Measurements from ENCODE around the gene UBE3B.

The UBE3B gene

GRCh38 chr12:109450980-109451379 lies 26.5 kb upstream of the UBE3B start:
- WGBS, 2 experiments (ENCODE audit: insufficient coverage in 2 of 2) = 87 to 89% methylated on average over 3 to 4 of the region's 4 CpGs
- Histone ChIP-seq H3K36me3 (ENCODE audit: control insufficient read depth, insufficient read depth, low read length) (peaks cover 98% of the 10 kb centered on the region), H3K4me1 (ENCODE audit: control insufficient read depth, insufficient read depth, low read length, poor library complexity, severe bottlenecking) (no peaks in the 10 kb centered on the region), H3K4me3 (ENCODE audit: extremely low read depth, insufficient read depth, low read length, poor library complexity, severe bottlenecking) (no peak overlapping the region), H3K9me3 (ENCODE audit: control insufficient read depth, low read length) (no peaks in the 10 kb centered on the region), H3K27ac (ENCODE audit: low read depth, low read length, severe bottlenecking) (no peak overlapping the region)

DNA sequence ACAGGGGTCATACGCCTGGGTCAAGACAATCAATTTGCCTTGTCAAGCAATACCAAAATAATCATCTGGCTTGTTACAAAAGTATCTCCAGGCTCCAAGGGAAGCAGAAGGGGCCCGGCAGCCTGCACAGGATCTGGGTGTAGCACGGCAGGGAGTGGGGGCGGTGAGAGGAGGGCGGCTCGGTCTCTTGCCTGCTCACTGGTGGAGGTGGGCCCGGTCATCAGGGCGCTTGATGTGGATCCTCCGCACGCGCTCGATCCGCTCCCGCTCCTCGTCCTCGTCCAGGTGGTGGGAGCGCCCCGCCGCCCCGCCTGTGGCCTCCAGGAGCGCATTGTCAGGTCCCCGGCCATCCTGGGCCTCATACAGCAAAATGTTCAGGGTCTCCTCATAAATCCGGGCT lies 26.0 kb upstream of the UBE3B start:
- no peak overlapping the region for H3K4me3 ChIP-seq (ENCODE audit: extremely low read depth, insufficient read depth, low read length, poor library complexity, severe bottlenecking)
- H3K27ac ChIP-seq (ENCODE audit: low read depth, low read length, severe bottlenecking) = no peak overlapping the region
- WGBS, 2 experiments (ENCODE audit: insufficient coverage in 2 of 2) = 94% methylated on average over 22 of the region's 23 CpGs
- H3K4me1 ChIP-seq (ENCODE audit: control insufficient read depth, insufficient read depth, low read length, poor library complexity, severe bottlenecking) = no peaks in the 10 kb centered on the region
- no peaks in the 10 kb centered on the region for H3K9me3 ChIP-seq (ENCODE audit: control insufficient read depth, low read length)
- peaks cover 98% of the 10 kb centered on the region for H3K36me3 ChIP-seq (ENCODE audit: control insufficient read depth, insufficient read depth, low read length)

DNA sequence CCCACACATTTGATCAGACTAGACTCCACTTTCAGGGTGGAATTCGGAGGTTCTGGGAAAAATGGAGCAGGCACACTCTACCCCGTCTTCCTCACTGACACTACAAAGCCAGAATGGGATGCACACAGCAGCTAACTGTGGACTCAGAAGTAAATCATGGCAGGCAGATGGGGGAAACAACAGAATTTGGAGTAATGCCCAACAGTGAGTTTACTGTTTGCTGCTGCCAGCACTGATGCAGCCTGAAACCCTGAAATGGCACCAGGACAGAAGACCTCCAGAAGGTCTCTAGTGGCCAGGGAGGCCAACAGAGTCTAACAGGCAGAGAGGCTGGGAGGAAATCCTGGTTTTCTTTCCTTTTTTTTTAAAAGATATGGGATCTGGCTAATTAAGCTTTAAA lies 24.9 kb upstream of the UBE3B start:
- Histone ChIP-seq H3K36me3 (ENCODE audit: control insufficient read depth, insufficient read depth, low read length) (peaks cover 99% of the 10 kb centered on the region), H3K4me3 (ENCODE audit: extremely low read depth, insufficient read depth, low read length, poor library complexity, severe bottlenecking) (no peak overlapping the region), H3K4me1 (ENCODE audit: control insufficient read depth, insufficient read depth, low read length, poor library complexity, severe bottlenecking) (no peaks in the 10 kb centered on the region), H3K27ac (ENCODE audit: low read depth, low read length, severe bottlenecking) (no peak overlapping the region), H3K9me3 (ENCODE audit: control insufficient read depth, low read length) (no peaks in the 10 kb centered on the region)
- WGBS, 2 experiments (ENCODE audit: insufficient coverage in 2 of 2) = 100% methylated on average over 2 of the region's 2 CpGs

GRCh38 chr12:109455706-109456105 lies 21.7 kb upstream of the UBE3B start:
- 71 to 100% methylated on average over 1 of the region's 1 CpG for WGBS, 2 experiments (ENCODE audit: insufficient coverage in 2 of 2)
- peaks cover 91% of the 10 kb centered on the region for H3K36me3 ChIP-seq (ENCODE audit: control insufficient read depth, insufficient read depth, low read length)
- no peak overlapping the region for H3K27ac ChIP-seq (ENCODE audit: low read depth, low read length, severe bottlenecking)
- H3K9me3 ChIP-seq (ENCODE audit: control insufficient read depth, low read length) = no peaks in the 10 kb centered on the region
- peaks cover 30% of the 10 kb centered on the region for H3K4me1 ChIP-seq (ENCODE audit: control insufficient read depth, insufficient read depth, low read length, poor library complexity, severe bottlenecking)
- H3K4me3 ChIP-seq (ENCODE audit: extremely low read depth, insufficient read depth, low read length, poor library complexity, severe bottlenecking) = no peak overlapping the region

DNA sequence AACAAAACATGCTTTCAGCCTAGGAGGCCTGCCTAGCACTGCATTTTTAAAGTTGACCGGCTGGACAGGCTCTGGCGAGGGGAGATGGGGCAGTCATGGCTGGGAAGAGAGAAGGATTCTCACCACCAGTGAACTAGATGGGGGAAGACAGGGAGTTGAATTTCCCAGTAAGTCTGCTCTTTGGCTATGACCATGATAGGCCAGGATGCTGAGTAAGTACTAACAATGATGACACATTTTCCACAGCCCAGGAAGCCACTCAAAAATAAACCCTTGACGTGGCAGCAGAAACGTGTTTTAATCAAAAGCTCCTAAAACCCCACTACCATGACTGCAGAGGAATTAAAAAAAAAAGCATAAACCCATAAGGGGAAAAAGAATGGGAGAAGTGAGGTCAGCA lies 19.3 kb upstream of the UBE3B start:
- Histone ChIP-seq H3K9me3 (ENCODE audit: control insufficient read depth, low read length) (no peaks in the 10 kb centered on the region), H3K4me3 (ENCODE audit: extremely low read depth, insufficient read depth, low read length, poor library complexity, severe bottlenecking) (no peak overlapping the region), H3K4me1 (ENCODE audit: control insufficient read depth, insufficient read depth, low read length, poor library complexity, severe bottlenecking) (peaks cover 53% of the 10 kb centered on the region), H3K27ac (ENCODE audit: low read depth, low read length, severe bottlenecking) (peak overlapping the region; percentile 99), H3K36me3 (ENCODE audit: control insufficient read depth, insufficient read depth, low read length) (peaks cover 75% of the 10 kb centered on the region)
- WGBS, 2 experiments (ENCODE audit: insufficient coverage in 2 of 2) = 51 to 79% methylated on average over 2 of the region's 4 CpGs

- peaks cover 68% of the 10 kb centered on the region for H3K36me3 ChIP-seq (ENCODE audit: control insufficient read depth, insufficient read depth, low read length)
- H3K4me3 ChIP-seq (ENCODE audit: extremely low read depth, insufficient read depth, low read length, poor library complexity, severe bottlenecking) = no peak overlapping the region
- H3K9me3 ChIP-seq (ENCODE audit: control insufficient read depth, low read length) = no peaks in the 10 kb centered on the region
- H3K27ac ChIP-seq (ENCODE audit: low read depth, low read length, severe bottlenecking) = peak overlapping the region; percentile 99
- 20 to 21% methylated on average over 5 to 6 of the region's 6 CpGs for WGBS, 2 experiments (ENCODE audit: insufficient coverage in 2 of 2)
- H3K4me1 ChIP-seq (ENCODE audit: control insufficient read depth, insufficient read depth, low read length, poor library complexity, severe bottlenecking) = peaks cover 58% of the 10 kb centered on the region
Observed at GRCh38 chr12:109458771-109459208, 18.6 kb upstream of the UBE3B start.

DNA sequence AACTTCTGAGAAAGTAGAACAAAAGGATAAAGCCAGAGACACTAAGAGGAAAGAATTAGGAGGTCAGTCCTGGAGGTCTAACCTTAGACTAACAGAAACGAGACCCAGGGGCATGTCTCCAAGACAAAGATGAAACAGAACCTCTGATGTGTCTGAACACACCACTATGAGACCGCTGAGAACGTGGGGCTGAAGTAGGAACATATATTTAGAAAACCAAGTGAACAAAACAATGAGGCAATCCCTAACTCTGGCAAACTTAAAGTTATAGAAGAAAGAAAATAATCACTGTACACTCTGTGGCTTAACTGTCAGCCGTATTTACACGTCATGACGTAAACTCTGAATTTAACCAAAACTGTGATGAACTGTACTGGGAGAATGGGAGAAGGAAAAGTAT lies 18.2 kb upstream of the UBE3B start:
- H3K4me3 ChIP-seq (ENCODE audit: extremely low read depth, insufficient read depth, low read length, poor library complexity, severe bottlenecking) = no peak overlapping the region
- 73 to 88% methylated on average over 4 of the region's 6 CpGs for WGBS, 2 experiments (ENCODE audit: insufficient coverage in 2 of 2)
- peaks cover 63% of the 10 kb centered on the region for H3K4me1 ChIP-seq (ENCODE audit: control insufficient read depth, insufficient read depth, low read length, poor library complexity, severe bottlenecking)

DNA sequence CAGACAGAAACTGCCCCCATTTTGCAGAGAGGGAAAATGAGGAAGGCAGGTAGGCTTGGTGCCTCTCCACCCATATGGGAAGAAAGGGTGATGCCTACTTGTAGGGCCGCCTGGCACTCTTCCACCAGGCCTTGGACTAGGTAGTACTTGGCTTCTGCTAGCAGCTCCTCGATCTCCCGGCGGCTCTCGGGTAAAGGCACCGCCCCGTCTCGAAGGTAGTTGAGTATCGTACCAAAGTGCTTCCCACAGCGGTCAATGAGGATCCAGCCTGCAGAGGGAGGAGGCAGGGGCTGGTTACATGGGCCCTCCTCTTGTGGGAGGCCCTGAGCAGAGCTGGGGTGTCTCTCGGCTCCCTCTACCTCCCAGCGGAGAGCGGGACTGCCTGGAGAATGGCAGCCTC lies 16.9 kb upstream of the UBE3B start:
- H3K9me3 ChIP-seq (ENCODE audit: control insufficient read depth, low read length) = no peaks in the 10 kb centered on the region
- peak overlapping the region; percentile 99 for H3K27ac ChIP-seq (ENCODE audit: low read depth, low read length, severe bottlenecking)
- WGBS, 2 experiments (ENCODE audit: insufficient coverage in 2 of 2) = 84 to 98% methylated on average over 8 to 13 of the region's 13 CpGs
- peaks cover 76% of the 10 kb centered on the region for H3K4me1 ChIP-seq (ENCODE audit: control insufficient read depth, insufficient read depth, low read length, poor library complexity, severe bottlenecking)
- H3K36me3 ChIP-seq (ENCODE audit: control insufficient read depth, insufficient read depth, low read length) = peaks cover 59% of the 10 kb centered on the region
- no peak overlapping the region for H3K4me3 ChIP-seq (ENCODE audit: extremely low read depth, insufficient read depth, low read length, poor library complexity, severe bottlenecking)

More for the DNA sequence above, 18.2 kb upstream of the UBE3B start:
- peaks cover 64% of the 10 kb centered on the region for H3K36me3 ChIP-seq (ENCODE audit: control insufficient read depth, insufficient read depth, low read length)
- peak overlapping the region; percentile 99 for H3K27ac ChIP-seq (ENCODE audit: low read depth, low read length, severe bottlenecking)
- no peaks in the 10 kb centered on the region for H3K9me3 ChIP-seq (ENCODE audit: control insufficient read depth, low read length)

DNA sequence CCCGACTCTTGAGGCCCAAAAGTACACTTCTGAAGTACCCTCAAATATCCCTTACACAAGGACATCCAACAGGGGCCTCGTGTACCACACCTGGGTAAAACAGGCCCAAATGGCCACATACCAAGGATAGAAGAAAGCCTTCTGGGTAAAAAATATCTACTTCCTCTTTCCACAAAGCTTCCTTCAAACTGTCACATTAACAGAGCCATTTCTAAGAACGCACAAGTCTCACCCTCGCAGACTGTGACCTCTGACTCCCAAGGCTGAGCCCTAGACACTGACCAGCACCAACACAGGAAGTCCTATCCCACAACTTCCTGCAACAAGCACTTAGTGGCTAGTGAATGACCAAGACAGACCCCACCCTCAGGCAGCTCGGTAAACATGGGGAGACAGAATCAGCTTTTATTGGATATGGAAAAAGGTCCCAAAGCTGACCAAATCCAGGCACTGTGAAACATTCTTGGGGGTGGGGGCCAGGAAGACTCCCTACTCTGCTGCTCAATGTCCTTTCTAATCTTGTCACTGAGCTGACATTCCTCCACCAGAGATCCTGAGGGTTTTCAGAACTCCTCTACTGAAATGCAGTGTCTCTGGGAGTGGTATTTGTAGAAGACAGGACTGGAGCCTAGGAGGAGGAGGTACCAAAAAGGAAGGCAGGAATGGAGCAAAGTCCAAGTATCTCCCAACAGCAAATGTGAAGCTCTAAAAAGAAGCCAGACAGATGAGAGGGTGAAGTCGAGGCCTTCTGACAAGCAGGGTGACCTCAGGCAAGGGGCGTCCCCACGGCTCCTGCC lies 16.2 kb upstream of the UBE3B start:
- no peak overlapping the region for H3K4me3 ChIP-seq (ENCODE audit: extremely low read depth, insufficient read depth, low read length, poor library complexity, severe bottlenecking)
- peaks cover 78% of the 10 kb centered on the region for H3K4me1 ChIP-seq (ENCODE audit: control insufficient read depth, insufficient read depth, low read length, poor library complexity, severe bottlenecking)
- peaks cover 59% of the 10 kb centered on the region for H3K36me3 ChIP-seq (ENCODE audit: control insufficient read depth, insufficient read depth, low read length)
- peak overlapping the region; percentile 99 for H3K27ac ChIP-seq (ENCODE audit: low read depth, low read length, severe bottlenecking)
- WGBS, 2 experiments (ENCODE audit: insufficient coverage in 2 of 2) = 74 to 85% methylated on average over 6 to 7 of the region's 8 CpGs
- H3K9me3 ChIP-seq (ENCODE audit: control insufficient read depth, low read length) = no peaks in the 10 kb centered on the region

DNA sequence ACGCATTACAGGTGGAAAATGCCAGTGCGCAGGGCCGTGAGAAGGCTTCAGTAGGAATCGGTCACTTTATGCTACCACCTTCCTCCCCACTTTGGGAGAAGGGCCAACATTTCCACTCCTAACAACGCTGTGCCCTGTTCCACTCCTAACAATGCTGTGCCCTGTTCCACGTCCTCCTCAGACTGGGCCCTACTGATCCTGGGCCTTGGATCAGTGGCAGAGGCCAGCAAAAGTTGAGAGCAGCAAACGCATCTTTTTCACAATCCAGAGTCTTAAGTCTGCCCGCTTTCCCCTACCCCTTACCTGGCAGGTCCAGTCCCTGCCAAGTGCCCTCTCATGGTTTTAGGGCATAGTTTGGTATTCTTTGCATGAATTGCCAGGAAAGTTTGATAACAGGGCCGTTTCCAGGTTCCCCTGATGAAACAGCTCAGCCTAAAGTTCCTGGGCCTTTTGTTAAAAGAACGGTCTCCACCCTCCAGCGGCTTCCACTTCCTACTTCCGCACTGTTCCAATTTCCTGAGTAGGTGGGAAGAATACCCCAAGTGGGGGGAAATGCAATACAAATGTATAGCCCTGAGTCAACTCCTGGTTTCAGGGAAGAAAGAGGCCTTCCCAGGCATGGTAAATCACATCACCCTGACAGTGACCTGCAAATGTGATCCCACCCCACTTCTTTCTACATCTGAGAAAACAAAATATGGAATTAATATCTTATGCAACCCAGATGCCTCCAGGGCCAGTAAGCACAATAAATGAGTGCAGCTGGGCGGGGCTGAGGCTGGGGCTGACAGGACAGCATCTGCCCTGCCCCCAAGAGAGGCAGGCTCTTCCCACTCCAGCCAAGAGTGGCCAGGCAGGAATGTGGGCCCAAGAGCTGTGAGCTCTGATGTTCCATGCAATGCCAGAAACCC lies 15.3 kb upstream of the UBE3B start:
- H3K9me3 ChIP-seq (ENCODE audit: control insufficient read depth, low read length) = no peaks in the 10 kb centered on the region
- WGBS, 2 experiments (ENCODE audit: insufficient coverage in 2 of 2) = 81 to 85% methylated on average over 8 to 9 of the region's 13 CpGs
- peaks cover 59% of the 10 kb centered on the region for H3K36me3 ChIP-seq (ENCODE audit: control insufficient read depth, insufficient read depth, low read length)
- peak overlapping the region; percentile 99 for H3K27ac ChIP-seq (ENCODE audit: low read depth, low read length, severe bottlenecking)
- peaks cover 83% of the 10 kb centered on the region for H3K4me1 ChIP-seq (ENCODE audit: control insufficient read depth, insufficient read depth, low read length, poor library complexity, severe bottlenecking)
- no peak overlapping the region for H3K4me3 ChIP-seq (ENCODE audit: extremely low read depth, insufficient read depth, low read length, poor library complexity, severe bottlenecking)

Data from mesodermal cell (in vitro differentiated cells).